GM19324 (cell line): ENCODE measurements around the gene SEMA5A.
"Not testable (repeated sequence)": the region's sequence is repeated elsewhere in the genome, so short reads cannot be mapped to it uniquely, and the experiment has no call there.

Experiments
- ATAC-seq: cut with Tn5 transposase; IDR thresholded peaks from one replicate; pipeline ENCODE4 v1.9.1; 2021; ENCODE audit warnings: mild to moderate bottlenecking, moderate library complexity; ENCODE audit not compliant: unreplicated experiment, low FRiP score

Gene SEMA5A

GRCh38 chr5:9375756-9376155, 170.1 kb downstream of the SEMA5A start:
- no peak for ATAC-seq

GRCh38 chr5:9374025-9374424, 171.8 kb downstream of the SEMA5A start:
- no peak for ATAC-seq

DNA sequence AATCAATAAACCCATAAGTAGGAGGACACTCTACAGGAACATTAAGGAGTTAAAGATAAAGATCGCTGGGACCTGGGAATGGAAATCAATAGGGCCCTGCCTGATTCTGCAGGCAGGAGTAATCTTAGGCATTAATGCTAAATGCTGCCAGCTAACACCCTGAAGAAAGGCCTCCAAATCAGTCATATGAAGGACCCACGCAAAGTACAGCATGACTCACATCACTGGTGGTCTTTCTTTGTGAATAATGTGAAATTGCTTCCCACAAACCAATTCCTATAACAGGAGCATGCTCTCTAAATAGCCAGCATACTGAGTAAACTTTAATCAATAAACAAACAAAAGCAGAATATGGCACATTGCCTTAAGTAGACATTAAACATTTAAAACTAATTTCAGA, 172.3 kb downstream of the SEMA5A start:
- no peak for ATAC-seq

DNA sequence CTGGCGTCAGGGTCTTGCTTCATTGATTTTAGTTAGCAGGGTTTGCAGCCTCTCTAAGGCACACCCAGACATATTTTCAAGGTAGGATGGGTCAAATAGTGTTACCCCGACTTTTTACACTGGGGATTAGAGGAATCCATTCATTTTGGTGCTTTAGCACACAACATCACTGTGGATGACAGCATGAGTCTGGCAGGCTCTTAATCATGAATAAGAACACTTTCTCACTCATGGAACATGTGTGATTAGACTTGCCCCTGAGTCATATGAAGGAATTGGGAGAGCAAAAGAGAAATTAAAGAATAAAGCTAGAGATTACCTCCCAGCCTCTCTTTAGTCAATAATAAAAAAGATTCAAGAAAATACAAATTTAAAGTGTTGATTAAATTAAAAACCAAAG, 175.6 kb downstream of the SEMA5A start:
- no peak for ATAC-seq

GRCh38 chr5:9365512-9365911, 180.4 kb downstream of the SEMA5A start:
- ATAC-seq = no peak

GRCh38 chr5:9363449-9363848, 182.4 kb downstream of the SEMA5A start:
- ATAC-seq = no peak

DNA sequence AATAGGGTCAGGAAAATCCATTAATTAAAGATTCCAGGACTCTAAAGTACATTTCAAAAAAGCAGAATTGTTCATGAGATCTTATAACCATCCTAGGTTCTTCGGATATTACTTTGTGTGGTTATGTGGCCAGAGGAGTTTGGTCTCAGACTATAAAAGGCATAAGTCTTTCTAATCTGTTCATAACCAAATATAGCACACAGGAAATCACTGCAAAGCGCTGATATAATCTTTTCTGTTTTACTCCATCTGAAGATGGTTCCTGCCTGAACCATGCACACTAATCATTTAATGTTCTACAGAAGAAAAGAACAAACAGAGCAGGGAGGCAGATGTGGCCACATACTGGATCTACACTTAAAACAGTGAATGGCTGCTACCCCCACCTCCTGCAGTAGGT, 182.8 kb downstream of the SEMA5A start:
- ATAC-seq = no peak

DNA sequence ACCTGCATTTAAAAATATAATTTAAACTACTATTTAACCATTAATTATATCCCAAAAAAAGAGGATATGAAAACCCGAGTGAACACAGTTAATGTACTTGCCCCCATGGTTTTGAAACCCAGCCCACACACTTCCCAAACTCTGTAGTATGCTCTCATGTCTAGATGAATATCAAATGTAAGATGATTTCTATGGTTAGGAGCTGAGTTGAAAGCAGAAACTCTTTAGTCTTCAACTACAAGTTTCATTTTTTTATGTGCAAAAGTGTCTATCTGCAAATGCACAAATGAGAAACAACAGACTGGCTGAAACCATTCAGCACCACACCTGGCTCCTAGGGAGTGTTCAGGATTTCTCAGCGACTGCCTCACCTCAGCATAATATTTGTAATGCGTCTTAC, 183.3 kb downstream of the SEMA5A start:
- ATAC-seq = no peak

GRCh38 chr5:9361835-9362234, 184.0 kb downstream of the SEMA5A start:
- ATAC-seq = peak; percentile 54

- ATAC-seq = no peak
These were observed 186.8 kb downstream of the SEMA5A start for GRCh38 chr5:9358961-9359685.

GRCh38 chr5:9356351-9356825, 189.5 kb downstream of the SEMA5A start:
- ATAC-seq = no peak

GRCh38 chr5:9354336-9355081, 191.4 kb downstream of the SEMA5A start:
- no peak for ATAC-seq

GRCh38 chr5:9353048-9353447, 192.8 kb downstream of the SEMA5A start:
- not testable (repeated sequence) for ATAC-seq

DNA sequence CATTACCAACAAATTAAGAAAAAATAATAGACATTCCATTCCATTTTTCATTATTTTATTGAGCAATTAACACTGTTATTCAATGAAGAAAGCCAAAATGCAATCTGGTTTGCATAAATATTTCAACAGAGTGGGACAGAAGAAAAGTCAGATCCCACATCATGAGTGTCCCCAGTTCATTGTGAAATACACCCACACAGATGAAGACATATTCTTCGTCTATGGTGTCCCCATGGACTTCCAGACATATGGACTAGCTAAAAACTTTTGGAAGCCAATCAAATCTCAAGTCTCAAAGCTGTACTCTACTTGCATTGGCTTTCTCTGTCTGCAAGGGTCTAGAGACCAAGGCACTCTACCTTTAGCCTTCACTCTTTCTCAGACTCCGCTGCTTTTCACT, 194.3 kb downstream of the SEMA5A start:
- no peak for ATAC-seq

GRCh38 chr5:9350301-9350797, 195.5 kb downstream of the SEMA5A start:
- ATAC-seq = no peak

GRCh38 chr5:9348401-9348996, 197.4 kb downstream of the SEMA5A start:
- no peak for ATAC-seq

GRCh38 chr5:9347541-9348295, 198.2 kb downstream of the SEMA5A start:
- ATAC-seq = no peak

- no peak for ATAC-seq
These were observed 198.8 kb downstream of the SEMA5A start for GRCh38 chr5:9347032-9347431.

GRCh38 chr5:9344751-9345240, 201.1 kb downstream of the SEMA5A start:
- ATAC-seq = no peak

DNA sequence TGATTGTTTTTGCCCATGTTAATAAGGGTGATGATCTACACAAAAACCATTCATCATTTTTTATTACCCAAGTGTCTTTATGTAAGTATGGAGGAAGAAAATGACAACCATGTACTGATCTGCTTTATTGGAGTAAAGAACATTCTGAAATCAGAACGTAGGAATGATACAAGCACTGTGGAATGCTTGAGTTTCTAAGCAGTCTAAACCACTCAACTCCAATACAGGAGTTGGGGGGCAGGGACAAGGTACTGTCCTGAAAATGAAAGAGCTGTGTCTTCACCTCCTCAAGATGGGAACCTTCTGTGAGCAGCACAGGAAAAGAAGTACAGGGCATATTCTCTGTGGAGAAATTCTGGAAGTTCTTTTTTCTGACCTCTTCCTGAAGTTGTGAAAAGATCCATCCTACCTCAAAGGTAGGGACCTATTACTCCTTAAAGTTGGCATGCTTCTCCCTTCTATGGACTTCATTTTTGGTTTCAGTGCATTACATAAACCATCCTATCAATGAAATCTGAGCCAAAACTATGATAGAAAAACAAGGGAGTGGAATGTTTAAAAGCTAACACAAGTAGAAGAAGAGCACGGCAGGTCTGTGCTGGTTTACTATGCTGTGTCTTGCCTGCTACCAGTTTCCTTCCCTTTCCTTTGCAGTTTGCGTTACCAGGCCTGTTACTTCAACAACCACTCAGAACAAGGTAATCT, 202.6 kb downstream of the SEMA5A start:
- no peak for ATAC-seq
